GM20000 (cell line): ENCODE data around the gene TBC1D22B.

Experiments used
- DNase-seq: peaks from one replicate; pipeline ENCODE4 v3.0.0; 2012; ENCODE audit warnings: low spot score
- CTCF ChIP-seq: IDR thresholded peaks from 2 replicates; pipeline ENCODE4 v1.5.1; 2012; ENCODE audit warnings: mild to moderate bottlenecking, control low read depth; ENCODE audit errors: extremely low read depth, missing control alignments

TBC1D22B gene

DNA sequence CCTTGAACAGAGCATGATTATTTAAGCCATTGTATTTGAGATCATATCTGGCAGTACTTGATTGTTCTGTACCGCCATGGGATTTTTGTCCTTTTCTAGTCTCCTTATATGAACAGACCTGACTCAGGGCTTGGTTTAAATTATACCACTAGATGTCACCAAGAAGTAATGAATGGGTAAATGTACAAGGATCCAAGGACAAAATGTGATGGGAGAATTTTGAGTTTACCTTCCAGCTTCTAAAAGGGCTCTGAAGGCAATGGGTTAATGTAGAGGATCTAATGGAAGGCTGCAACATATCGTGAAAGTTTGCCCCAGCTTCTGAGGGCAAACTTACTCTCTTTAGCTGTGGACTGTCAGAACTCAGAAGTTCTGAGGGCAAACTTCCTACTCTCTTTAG lies 108.2 kb downstream of the TBC1D22B start:
- no peak for TF ChIP-seq CTCF
- no peak for DNase-seq

DNA sequence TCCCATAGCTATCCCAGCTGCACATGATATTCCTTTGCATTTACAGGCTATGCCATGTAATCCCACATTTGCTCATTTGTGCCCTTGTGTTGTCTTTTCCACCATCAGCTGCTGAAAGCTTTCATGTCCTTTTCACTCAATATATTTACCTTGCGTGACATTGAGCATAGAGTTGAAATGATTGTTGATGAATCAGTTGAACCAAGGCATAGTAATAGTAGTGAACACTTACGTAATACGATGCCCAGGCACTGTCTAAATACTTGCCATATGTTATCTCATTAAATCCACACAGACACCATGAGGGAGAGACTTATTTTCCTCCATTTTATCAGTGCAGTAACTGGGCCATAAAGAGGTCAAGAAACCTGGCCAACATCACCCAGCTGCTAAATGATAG lies 109.3 kb downstream of the TBC1D22B start:
- TF ChIP-seq CTCF: no peak
- DNase-seq: no peak

GRCh38 chr6:37368961-37369320 lies 111.4 kb downstream of the TBC1D22B start:
- DNase-seq: no peak
- TF ChIP-seq CTCF: no peak

- no peak for TF ChIP-seq CTCF
- DNase-seq: no peak
Measured at GRCh38 chr6:37369321-37370201, 112.0 kb downstream of the TBC1D22B start.

GRCh38 chr6:37371154-37372083 lies 113.8 kb downstream of the TBC1D22B start:
- TF ChIP-seq CTCF: no peak

GRCh38 chr6:37372116-37372515 lies 114.5 kb downstream of the TBC1D22B start:
- no peak for TF ChIP-seq CTCF

More at GRCh38 chr6:37371154-37372083, 113.8 kb downstream of the TBC1D22B start:
- no peak for DNase-seq

More at GRCh38 chr6:37372116-37372515, 114.5 kb downstream of the TBC1D22B start:
- DNase-seq: no peak
